Left ventricle myocardium inferior (tissue), 1 donor: ENCODE results near the gene TSC22D4. TPM values are rescaled to one million over a fixed set of nuclear protein-coding genes. Genes with fewer than 3 reads are reported as not detected.

Source experiments
- DNase-seq: peaks from one replicate; pipeline ENCODE4 v3.0.0-alpha.2; 2020
- H3K27ac ChIP-seq: fragments of 200-600 bp; replicated peaks from 2 replicates; pipeline ENCODE4 v1.8.0; 2021
- H3K27me3 ChIP-seq: fragments of 200-600 bp; 2 replicates; pipeline ENCODE4 v1.8.0; 2021; ENCODE audit warnings: low read depth
- H3K36me3 ChIP-seq: fragments of 200-600 bp; 2 replicates; pipeline ENCODE4 v1.8.0; 2021
- H3K4me1 ChIP-seq: fragments of 200-600 bp; 2 replicates; pipeline ENCODE4 v1.8.0; 2021
- H3K4me3 ChIP-seq: fragments of 200-600 bp; 2 replicates; pipeline ENCODE4 v1.8.0; 2021; ENCODE audit warnings: mild to moderate bottlenecking, moderate library complexity
- H3K9me3 ChIP-seq: fragments of 200-600 bp; replicated peaks from 2 replicates; pipeline ENCODE4 v1.8.0; 2021
- intact Hi-C: fragments of 100-400 bp; cut with micrococcal nuclease; formaldehyde crosslinking; loops from one replicate; pipeline ENCODE4 v1.11.0; 2022
- total RNA-seq: library from RNA; stranded (reverse); fragmentation: NEBNext Ultra II Directional; extraction: Animal tissue kit (Norgen Biotek cat#: 25700); gene quantifications from one replicate; pipeline ENCODE4 v1.2.1, GENCODE V29; 2021
- TF ChIP-seq, protein P1 (sequence below): fragments of 200-600 bp; IDR thresholded peaks from 2 replicates; pipeline ENCODE4 v1.8.0; 2021; ENCODE audit warnings: antibody characterized with exemption, mild to moderate bottlenecking, borderline replicate concordance
- donor health status: DM: no; HTN: yes; CAD: no; lungs with severe emphysema.

TSC22D4 gene
- total RNA-seq, 1 donor from 2014 or later: 47.5 TPM

DNA sequence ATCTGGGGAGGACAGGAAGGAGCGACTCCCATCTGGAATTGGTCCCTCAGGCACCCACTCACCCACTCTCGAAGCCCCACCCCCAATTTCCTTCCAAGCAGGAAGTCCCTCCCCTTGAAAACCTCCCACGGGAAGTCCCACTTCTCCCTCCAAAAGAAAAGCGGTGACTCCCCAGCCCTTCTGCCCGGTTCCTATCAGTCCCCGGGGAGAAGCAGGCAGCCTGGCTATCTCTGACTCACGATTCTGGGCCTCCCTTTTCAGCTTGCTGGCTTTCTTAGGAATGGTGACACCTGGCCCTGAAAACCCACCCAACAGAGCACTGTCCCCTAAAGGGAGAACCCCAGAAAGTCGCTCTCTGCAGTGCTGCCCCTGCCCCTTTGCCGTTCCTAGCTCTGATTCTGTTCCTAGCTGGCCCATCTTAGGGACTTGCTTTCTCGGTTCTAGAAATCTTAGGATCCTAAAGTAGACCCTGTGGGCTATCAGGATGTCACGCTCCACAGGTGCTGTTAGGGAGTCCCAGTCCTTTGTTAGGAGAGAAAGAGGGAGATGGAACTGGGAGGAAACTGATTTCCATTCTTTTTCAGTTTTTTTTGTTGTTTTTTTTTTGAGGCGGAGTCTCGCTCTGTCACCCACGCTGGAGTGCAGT lies 6.0 kb downstream of the TSC22D4 start:
- Histone ChIP-seq H3K27me3 (no peaks in the 10 kb centered on the region), H3K4me3 (peak overlapping the region; percentile 42), H3K27ac (peak overlapping the region; percentile 97), H3K9me3 (no peaks in the 10 kb centered on the region), H3K4me1 (peaks cover 95% of the 10 kb centered on the region), H3K36me3 (peaks cover 37% of the 10 kb centered on the region)
- TF ChIP-seq, protein P1, sequence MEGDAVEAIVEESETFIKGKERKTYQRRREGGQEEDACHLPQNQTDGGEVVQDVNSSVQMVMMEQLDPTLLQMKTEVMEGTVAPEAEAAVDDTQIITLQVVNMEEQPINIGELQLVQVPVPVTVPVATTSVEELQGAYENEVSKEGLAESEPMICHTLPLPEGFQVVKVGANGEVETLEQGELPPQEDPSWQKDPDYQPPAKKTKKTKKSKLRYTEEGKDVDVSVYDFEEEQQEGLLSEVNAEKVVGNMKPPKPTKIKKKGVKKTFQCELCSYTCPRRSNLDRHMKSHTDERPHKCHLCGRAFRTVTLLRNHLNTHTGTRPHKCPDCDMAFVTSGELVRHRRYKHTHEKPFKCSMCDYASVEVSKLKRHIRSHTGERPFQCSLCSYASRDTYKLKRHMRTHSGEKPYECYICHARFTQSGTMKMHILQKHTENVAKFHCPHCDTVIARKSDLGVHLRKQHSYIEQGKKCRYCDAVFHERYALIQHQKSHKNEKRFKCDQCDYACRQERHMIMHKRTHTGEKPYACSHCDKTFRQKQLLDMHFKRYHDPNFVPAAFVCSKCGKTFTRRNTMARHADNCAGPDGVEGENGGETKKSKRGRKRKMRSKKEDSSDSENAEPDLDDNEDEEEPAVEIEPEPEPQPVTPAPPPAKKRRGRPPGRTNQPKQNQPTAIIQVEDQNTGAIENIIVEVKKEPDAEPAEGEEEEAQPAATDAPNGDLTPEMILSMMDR: no peak
- intact Hi-C loops: loop anchor here (10.0 kb wide), 1 partner anchor 72 kb away; no protein-coding TSS in a partner anchor
- peak; percentile 45 for DNase-seq

DNA sequence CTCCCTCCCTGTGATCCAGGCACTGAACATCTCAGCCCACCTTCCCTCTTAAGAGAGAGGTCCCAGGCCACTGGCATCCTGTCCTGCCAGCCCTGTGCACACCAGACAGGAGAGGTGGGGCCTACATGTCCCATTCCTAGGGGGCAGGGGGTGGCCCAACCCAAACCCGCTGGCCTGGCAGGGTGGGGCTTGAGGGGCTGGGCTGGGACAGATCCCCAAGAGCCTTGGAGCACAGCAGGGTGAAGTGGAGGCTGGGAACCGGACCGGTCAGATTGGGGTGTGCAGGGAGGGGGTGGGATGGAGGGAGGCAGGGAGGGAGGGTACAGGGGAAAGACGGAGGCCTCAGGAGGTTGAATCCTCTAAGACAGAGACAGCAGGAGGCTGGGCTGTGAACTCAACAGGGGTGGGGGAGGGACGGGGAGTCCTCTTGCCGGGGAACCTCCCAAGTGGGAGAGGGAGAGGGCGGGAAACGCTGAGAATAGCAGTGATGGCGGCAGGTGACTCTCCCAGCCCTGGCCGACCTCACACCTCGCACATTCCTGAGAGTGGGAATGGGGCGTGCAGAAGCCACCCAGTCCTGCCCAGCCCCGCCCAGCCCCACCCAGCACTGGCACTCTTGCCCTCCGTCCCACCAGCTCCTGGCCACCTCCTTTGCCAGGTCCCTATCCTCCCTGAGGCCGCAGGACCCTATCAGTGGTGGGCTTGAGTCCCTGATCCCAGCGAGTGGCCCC lies 6.7 kb downstream of the TSC22D4 start:
- intact Hi-C loops: loop anchor here (10.0 kb wide), 1 partner anchor 73 kb away; no protein-coding TSS in a partner anchor
- TF ChIP-seq, protein P1: no peak
- H3K4me3 ChIP-seq: peak overlapping the region; percentile 42
- DNase-seq: no peak
- no peaks in the 10 kb centered on the region for H3K27me3 ChIP-seq
- H3K27ac ChIP-seq: peak overlapping the region; percentile 97
- no peaks in the 10 kb centered on the region for H3K9me3 ChIP-seq
- H3K36me3 ChIP-seq: peaks cover 37% of the 10 kb centered on the region
- peaks cover 95% of the 10 kb centered on the region for H3K4me1 ChIP-seq

DNA sequence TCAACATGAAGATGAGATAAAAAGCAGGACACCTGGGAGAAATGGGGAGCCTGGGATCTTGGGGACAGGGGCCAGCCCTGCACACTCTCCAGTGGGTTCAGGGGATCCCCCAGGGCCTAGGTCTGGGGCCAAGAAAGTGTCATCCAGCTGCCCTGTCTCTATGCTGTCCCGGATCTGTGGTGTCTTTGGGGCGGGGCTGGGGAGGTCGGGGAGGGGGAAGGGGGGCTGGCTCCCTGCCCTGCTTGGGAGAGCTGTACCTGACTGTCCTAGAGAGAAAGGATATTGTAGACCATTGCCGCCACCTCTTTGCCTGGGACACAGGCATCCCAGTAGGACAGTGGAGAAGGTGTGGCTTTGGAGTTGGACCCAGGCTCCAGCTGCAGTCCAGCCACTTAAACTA lies 8.0 kb downstream of the TSC22D4 start:
- Histone ChIP-seq H3K4me1 (peaks cover 95% of the 10 kb centered on the region), H3K9me3 (no peaks in the 10 kb centered on the region), H3K27ac (peak overlapping the region; percentile 97), H3K27me3 (no peaks in the 10 kb centered on the region), H3K36me3 (peaks cover 37% of the 10 kb centered on the region), H3K4me3 (no peak overlapping the region)
- no peak for DNase-seq
- intact Hi-C loops: loop anchor here (10.0 kb wide), 1 partner anchor 74 kb away; no protein-coding TSS in a partner anchor
- TF ChIP-seq, protein P1: no peak

DNA sequence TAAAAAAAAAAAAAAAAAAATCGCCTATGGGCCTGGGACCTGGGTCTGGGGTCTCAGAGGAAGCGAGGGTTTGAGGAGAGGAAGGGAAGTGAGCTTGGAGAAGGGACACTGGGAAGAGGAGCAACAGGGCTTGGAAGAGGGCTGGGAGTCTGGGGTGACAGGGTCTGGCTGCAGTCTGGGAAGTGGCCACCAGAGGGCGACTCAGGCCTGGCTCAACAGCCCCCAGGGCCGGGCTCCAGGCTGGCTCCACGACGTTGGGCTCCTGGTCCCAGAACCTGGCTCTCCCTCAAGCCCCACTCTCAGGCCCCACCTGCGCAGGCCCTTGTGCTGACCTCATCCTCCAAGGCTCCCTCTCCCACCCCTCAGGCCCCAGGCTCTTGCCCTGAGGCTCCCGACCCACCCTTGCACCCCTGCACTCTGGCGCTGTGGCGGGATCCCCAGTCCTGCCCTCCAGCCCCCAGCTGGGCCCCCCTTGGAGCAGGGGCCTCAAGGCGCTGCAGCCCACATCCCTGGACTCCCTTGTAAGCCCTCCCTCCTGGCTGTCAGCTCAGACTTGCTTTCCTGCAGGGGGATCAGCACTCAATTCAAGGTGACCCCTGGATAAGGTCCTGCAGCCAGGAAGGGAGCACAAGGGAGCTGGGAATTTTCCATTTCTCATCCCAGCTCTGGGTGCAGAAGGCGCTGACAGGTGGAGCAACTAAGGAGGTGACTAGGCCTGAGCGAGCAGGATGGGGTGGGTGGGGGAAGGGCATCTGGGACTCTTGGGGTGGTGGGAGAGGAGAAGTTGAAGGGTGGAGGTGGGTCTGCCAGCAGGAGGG lies 9.6 kb downstream of the TSC22D4 start:
- TF ChIP-seq, protein P1: peak; percentile 96
- H3K36me3 ChIP-seq: peaks cover 31% of the 10 kb centered on the region
- H3K27me3 ChIP-seq: no peaks in the 10 kb centered on the region
- H3K4me3 ChIP-seq: no peak overlapping the region
- intact Hi-C loops: loop anchor here (5.0 to 10.0 kb wide), 2 partner anchors 75 to 258 kb away; no protein-coding TSS in a partner anchor
- H3K27ac ChIP-seq: peak overlapping the region; percentile 80
- peaks cover 91% of the 10 kb centered on the region for H3K4me1 ChIP-seq
- DNase-seq: peak; percentile 89
- no peaks in the 10 kb centered on the region for H3K9me3 ChIP-seq
